SK-N-MC (cell line): ENCODE measurements around the gene CACNA1A.
"Not testable (repeated sequence)": the region's sequence is repeated elsewhere in the genome, so short reads cannot be mapped to it uniquely, and the experiment has no call there.

Experiments
- DNase-seq: peaks from one replicate; pipeline ENCODE4 v3.0.0-alpha.2; 2011; ENCODE audit warnings: low read depth, low spot score
- H3K27ac ChIP-seq: fragments of 200-600 bp; sonication (generic); 2 replicates; pipeline ENCODE4 v1.5.1; 2016; ENCODE audit warnings: mixed run types
- H3K36me3 ChIP-seq: fragments of 200-600 bp; sonication (generic); 2 replicates; pipeline ENCODE4 v1.6.1; 2017; ENCODE audit warnings: antibody characterized with exemption, low read length, mixed read lengths; ENCODE audit not compliant: insufficient read depth
- H3K4me3 ChIP-seq: fragments of 200-600 bp; sonication (generic); 2 replicates; pipeline ENCODE4 v1.5.1; 2016
- H3K9ac ChIP-seq: fragments of 200-600 bp; sonication (generic); 2 replicates; pipeline ENCODE4 v1.8.0; 2017; ENCODE audit warnings: mixed run types, mixed read lengths; ENCODE audit not compliant: insufficient read length
- H3K9me3 ChIP-seq: fragments of 200-600 bp; sonication (generic); 2 replicates; pipeline ENCODE4 v1.6.1; 2017; ENCODE audit warnings: low read depth, mild to moderate bottlenecking, antibody characterized with exemption, low read length, moderate library complexity, mixed read lengths
- EZH2 ChIP-seq: fragments of 200-600 bp; sonication (generic); IDR thresholded peaks from one replicate; pipeline ENCODE4 v1.6.1; 2017; ENCODE audit warnings: antibody characterized with exemption
- FOXP2 ChIP-seq: optimal IDR thresholded peaks from 2 replicates; pipeline ENCODE3; 2011; ENCODE audit warnings: mild to moderate bottlenecking, moderate library complexity; ENCODE audit not compliant: insufficient read depth; ENCODE audit errors: extremely low read length, control extremely low read depth
- POLR2AphosphoS5 ChIP-seq: IDR thresholded peaks from 2 replicates; pipeline ENCODE4 v1.6.1; 2012; ENCODE audit warnings: mild to moderate bottlenecking, low read depth, low read length, borderline replicate concordance

The CACNA1A gene

DNA sequence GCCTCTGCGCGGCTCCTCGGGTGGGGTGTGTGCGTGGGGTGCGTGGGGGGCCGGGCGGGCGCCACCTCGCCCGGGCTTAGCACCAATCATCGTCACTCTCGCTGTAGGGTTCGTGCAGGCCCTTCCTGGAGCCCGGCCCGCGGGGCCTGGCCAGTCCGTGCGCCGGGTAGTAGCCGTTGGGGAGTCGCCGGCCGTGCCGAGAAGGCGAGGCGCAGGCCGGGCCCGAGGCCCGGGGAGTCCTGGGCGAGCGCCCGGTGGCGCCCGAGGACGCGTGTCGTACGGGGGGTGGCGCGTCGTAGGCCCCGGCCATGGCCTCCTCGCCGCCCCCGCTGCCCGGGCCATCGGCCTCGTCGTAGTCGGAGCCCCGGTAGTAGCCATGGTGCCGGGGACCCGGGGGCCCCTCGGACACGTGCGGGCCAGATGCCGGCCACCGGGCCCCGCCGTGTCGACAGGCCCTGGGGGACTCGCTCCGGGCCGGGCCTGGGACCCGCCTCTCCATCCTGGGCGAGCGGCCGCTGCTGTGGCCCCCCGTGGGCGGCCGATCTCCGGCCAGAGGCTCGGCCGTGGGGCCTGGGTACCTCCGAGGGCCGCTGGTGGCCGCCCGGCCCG is 298.9 kb downstream of the CACNA1A start:
- H3K27ac ChIP-seq = no peak overlapping the region
- no peaks in the 10 kb centered on the region for H3K36me3 ChIP-seq
- H3K9ac ChIP-seq = no peak overlapping the region
- H3K4me3 ChIP-seq = no peak overlapping the region
- TF ChIP-seq FOXP2 = no peak
- TF ChIP-seq EZH2 = no peak
- TF ChIP-seq POLR2AphosphoS5 = no peak
- no peak for DNase-seq
- H3K9me3 ChIP-seq = no peaks in the 10 kb centered on the region

DNA sequence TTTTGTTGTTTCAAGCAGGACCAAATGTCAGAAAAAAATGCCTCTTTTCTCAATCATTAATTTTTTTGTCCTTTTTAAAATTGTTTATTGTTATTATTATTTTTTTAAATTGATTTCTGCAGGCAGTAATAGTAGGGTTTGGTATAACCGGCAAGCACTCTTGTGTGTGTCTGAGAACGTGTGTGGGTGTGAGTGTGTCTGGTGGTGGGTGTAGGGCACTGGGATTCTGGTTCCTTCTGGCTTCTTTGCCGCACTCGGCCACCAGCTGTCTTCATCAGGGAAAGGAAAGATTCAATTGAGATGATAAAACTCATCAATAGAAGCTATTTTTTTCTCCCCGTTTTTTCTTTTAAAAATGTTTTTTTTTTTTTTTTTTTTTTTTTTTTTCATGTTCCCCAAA is 299.7 kb downstream of the CACNA1A start:
- Histone ChIP-seq H3K27ac (no peak overlapping the region), H3K4me3 (no peak overlapping the region), H3K9ac (no peak overlapping the region), H3K36me3 (no peaks in the 10 kb centered on the region), H3K9me3 (no peaks in the 10 kb centered on the region)
- TF ChIP-seq FOXP2 (no peak), EZH2 (no peak), POLR2AphosphoS5 (no peak)
- DNase-seq = no peak

DNA sequence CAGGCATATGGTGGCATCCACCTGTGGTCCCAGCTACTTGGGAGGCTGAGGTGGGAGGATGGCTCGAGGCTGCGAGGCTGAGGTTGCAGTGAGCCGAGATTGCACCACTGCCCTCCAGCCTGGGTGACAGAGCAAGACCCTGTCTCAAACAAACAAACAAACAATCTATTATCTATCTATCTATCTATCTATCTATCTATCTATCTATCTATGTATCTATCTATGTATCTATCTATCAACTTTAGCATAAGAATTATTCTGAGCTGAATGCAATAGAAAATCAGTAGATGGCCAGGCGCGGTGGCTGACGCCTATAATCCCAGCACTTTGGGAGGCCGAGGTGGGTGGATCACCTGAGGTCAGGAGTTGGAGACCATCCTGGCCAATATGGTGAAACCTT is 304.2 kb downstream of the CACNA1A start:
- not testable (repeated sequence) for H3K9me3 ChIP-seq, H3K4me3 ChIP-seq, H3K27ac ChIP-seq, DNase-seq, H3K9ac ChIP-seq, H3K36me3 ChIP-seq

DNA sequence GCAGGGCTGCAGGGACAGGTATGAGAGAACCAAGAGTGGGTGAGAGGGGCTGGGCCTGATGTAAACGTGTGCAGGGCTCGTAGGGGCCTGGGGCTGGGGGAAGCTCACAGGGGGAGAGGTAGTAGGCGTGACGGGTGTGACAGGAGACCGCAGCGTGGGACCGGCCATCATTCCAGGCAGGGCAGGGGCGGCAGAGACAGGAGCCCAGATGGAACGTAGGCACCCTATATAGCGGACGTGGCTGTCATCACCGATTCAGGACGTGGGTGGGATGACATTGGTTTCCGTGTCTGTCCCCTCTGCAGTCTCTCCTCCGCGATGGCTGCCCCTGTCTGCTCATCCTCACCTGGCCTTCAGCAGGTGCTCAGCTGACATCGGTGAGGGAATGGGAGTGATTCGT is 307.6 kb downstream of the CACNA1A start:
- H3K36me3 ChIP-seq = no peaks in the 10 kb centered on the region
- H3K4me3 ChIP-seq = no peak overlapping the region
- TF ChIP-seq EZH2 (no peak), POLR2AphosphoS5 (no peak), FOXP2 (no peak)
- H3K9me3 ChIP-seq = no peaks in the 10 kb centered on the region
- H3K9ac ChIP-seq = no peak overlapping the region
- DNase-seq = no peak
- no peak overlapping the region for H3K27ac ChIP-seq

DNA sequence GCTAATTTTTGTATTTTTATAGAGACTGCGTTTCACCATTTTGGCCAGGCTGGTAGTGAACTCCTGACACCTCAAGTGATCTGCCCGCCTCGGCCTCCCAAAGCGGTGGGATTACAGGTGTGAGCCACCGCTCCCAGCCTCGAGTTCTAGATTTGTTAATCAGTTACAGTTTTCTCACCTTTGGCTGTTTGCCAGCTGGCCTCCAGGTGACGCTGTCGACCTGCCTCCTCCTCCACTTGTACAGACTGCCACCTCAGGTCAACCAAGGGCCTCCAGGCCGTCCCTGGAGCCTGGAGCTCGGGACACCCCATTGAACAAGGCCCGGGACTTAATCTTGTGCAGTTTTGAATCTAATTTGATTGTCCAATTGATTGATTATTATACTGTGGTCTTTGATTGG is 310.6 kb downstream of the CACNA1A start:
- Histone ChIP-seq H3K9ac (no peak overlapping the region), H3K27ac (no peak overlapping the region), H3K36me3 (no peaks in the 10 kb centered on the region), H3K4me3 (no peak overlapping the region), H3K9me3 (no peaks in the 10 kb centered on the region)
- TF ChIP-seq POLR2AphosphoS5 = no peak
- no peak for TF ChIP-seq EZH2
- no peak for TF ChIP-seq FOXP2
- no peak for DNase-seq

DNA sequence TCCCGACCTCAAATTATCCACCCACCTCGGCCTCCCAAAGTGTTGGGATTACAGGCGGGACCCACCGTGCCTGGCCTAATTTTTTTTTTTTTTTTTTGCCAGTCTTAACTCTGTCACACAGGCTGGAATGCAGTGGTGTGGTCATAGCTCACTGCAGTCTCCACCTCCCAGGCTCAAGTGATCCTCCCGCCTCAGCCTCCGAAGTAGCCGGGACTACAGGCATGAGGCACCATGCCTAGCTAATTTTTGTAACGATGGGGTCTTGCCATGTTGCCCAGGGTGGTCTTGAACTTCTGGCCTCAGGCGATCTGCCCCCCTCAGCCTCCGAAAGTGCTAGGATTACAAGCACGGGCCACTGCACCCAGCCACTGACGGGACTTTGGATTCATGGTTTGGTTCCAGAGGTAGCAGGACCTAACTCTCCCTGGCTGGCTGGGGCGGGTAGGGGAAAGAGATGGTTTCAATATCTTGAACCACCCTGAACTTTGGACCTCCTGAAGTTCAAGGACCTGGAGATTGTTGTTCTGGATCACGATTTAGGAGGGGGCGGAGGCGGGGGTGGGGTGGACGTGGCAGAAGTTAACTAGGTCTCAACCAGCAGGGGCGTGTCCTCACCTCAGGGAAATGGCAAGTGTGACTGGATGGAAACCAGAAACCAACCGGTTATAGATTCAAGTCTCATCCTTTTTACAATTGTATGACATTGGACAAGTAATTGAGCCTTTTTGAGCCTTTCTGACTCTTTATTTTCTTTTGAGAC is 315.3 kb downstream of the CACNA1A start:
- H3K36me3 ChIP-seq = no peaks in the 10 kb centered on the region
- no peaks in the 10 kb centered on the region for H3K9me3 ChIP-seq
- no peak overlapping the region for H3K4me3 ChIP-seq
- H3K9ac ChIP-seq = no peak overlapping the region
- DNase-seq = no peak
- TF ChIP-seq POLR2AphosphoS5 = no peak
- no peak for TF ChIP-seq FOXP2
- TF ChIP-seq EZH2 = no peak
- H3K27ac ChIP-seq = no peak overlapping the region

DNA sequence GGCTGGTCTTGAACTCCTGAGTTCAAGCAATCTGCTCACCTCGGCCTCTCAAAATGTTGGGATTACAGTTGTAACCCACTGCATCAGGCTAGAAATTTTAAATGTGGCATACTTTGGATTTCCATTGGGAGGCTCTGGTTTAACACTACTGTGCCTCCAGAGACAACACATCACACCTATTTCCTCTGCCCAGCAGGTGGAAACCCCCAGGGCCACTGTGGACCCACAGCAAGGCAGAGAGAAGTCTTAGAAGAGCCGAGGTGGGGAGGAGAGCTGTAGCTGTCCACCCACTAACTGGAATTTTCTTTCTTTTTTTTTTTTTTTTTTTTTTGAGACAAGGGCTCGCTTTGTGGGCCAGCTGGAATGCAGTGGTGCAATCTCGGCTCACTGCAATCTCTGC is 316.7 kb downstream of the CACNA1A start:
- no peak for DNase-seq
- Histone ChIP-seq H3K36me3 (no peaks in the 10 kb centered on the region), H3K9me3 (no peaks in the 10 kb centered on the region), H3K4me3 (no peak overlapping the region), H3K9ac (no peak overlapping the region), H3K27ac (no peak overlapping the region)
- TF ChIP-seq POLR2AphosphoS5 = no peak
- TF ChIP-seq FOXP2 = no peak

DNA sequence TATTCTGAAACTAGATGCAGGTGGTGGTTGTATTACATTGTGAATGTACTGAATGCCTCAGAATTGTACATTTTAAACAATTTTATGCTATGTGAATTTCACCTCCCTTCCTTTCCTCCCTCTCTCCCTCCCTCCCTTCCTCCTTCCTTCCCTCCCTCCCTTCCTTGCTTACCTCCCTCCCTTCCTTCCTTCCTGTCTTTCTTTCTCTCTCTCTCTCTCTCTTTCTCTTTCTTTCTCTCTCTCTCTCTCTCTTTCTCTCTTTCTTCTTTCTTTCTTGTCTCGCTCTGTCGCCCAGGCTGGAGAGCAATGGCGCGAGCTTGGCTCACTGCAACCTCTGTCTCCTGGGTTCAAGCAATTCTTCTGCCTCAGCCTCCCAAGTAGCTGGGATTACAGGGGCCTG is 318.9 kb downstream of the CACNA1A start:
- no peak for DNase-seq
- Histone ChIP-seq H3K9me3 (no peaks in the 10 kb centered on the region), H3K4me3 (no peak overlapping the region), H3K36me3 (no peaks in the 10 kb centered on the region), H3K27ac (no peak overlapping the region), H3K9ac (no peak overlapping the region)
- TF ChIP-seq POLR2AphosphoS5 (no peak), FOXP2 (no peak), EZH2 (no peak)

DNA sequence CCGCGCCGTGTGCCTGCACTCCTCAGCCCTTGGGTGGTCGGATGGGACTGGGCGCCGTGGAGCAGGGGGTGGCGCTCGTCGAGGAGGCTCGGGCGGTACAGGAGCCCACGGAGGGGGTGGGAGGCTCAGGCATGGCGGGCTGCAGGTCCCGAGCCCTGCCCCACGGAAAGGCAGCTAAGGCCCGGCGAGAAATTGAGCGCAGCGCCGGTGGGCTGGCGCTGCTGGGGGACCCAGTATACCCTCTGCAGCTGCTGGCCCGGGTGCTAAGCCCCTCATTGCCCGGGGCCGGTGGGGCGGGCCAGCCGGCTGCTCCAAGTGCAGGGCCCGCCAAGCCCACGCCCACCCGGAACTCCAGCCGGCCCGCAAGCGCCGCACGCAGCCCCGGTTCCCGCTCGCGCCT is 319.6 kb downstream of the CACNA1A start:
- not testable (repeated sequence) for H3K27ac ChIP-seq, DNase-seq, H3K36me3 ChIP-seq, H3K4me3 ChIP-seq, H3K9me3 ChIP-seq, H3K9ac ChIP-seq

DNA sequence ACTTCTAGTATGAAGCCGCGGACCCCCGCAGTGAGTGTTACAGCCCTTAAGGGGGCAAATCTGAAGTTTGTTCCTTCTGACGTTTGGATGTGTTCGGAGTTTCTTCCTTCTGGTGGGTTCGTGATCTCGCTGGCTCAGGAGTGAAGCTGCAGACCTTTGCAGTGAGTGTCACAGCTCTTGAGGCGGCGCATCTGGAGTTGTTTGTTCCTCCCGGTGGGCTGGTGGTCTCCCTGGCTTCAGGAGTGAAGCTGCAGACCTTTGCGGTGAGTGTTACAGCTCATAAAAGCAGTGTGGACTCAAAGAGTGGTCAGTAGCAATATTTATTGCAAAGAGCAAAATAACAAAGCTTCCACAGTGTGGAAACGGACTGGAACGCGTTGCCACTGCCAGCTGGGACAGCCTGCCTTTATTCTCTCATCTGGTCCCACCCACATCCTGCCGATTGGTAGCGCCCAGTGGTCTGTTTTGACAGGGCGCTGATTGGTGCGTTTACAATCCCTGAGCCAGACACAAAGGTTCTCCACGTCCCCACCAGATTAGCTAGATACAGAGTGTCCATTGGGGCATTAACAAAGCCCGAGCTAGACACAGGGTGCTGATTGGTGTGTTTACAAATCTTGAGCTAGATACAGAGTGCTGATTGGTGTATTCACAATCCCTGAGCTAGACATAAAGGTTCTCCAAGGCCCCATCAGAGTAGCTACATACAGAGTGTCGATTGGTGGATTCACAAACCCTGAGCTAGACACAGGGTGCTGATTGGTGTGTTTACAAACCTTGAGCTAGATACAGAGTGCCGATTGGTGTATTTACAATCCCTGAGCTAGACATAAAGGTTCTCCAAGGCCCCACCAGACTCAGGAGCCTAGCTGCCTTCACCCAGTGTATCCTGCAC is 320.3 kb downstream of the CACNA1A start:
- not testable (repeated sequence) for H3K9me3 ChIP-seq, DNase-seq, H3K9ac ChIP-seq, H3K36me3 ChIP-seq, H3K27ac ChIP-seq, H3K4me3 ChIP-seq

DNA sequence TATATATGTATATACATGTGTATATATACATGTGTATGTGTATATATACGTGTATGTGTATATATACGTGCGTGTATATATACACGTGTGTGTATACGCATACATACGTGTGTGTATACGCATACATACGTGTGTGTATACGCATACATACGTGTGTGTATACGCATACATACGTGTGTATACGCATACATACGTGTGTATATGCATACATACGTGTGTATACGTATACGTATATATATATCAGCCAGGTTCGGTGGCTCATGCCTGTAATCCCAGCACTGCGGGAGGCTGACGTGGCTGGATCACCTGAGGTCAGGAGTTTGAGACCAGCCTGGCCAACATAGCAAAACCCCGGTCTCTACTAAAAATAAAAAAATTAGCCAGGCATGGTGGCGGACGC is 321.4 kb downstream of the CACNA1A start:
- H3K27ac ChIP-seq, H3K9me3 ChIP-seq, H3K4me3 ChIP-seq, H3K36me3 ChIP-seq, DNase-seq, H3K9ac ChIP-seq: not testable (repeated sequence)
